Testis (tissue), 3 donors: Measurements from ENCODE around the gene ANKRD33B. TPM values are rescaled to one million over a fixed set of nuclear protein-coding genes. Genes with fewer than 3 reads are reported as not detected.

Source experiments
- DNase-seq: peaks from one replicate; pipeline ENCODE4 v3.0.0-alpha.2; 2019
- H3K27ac ChIP-seq, 2 donors: fragments of 200-600 bp; sonication (generic); one replicate each; pipeline ENCODE4 v1.5.1; 2019
- H3K27me3 ChIP-seq: fragments of 200-600 bp; sonication (generic); one replicate; pipeline ENCODE4 v1.5.1; 2019
- H3K36me3 ChIP-seq: fragments of 200-600 bp; sonication (generic); one replicate; pipeline ENCODE4 v1.5.1; 2017; ENCODE audit warnings: low read depth; ENCODE audit errors: missing control alignments
- H3K4me1 ChIP-seq: fragments of 200-600 bp; sonication (generic); one replicate; pipeline ENCODE4 v1.5.1; 2019
- H3K4me3 ChIP-seq, 2 donors: fragments of 200-600 bp; sonication (generic); one replicate each; pipeline ENCODE4 v1.5.1; 2017 to 2019
- H3K9me3 ChIP-seq: fragments of 200-600 bp; sonication (generic); one replicate; pipeline ENCODE4 v1.5.1; 2017
- CTCF ChIP-seq, 3 experiments: fragments of 450-650 bp in 2 of 3; fragments of 200-600 bp in 1 of 3; sonication (generic) in 1 of 3; IDR thresholded peaks; one replicate each; pipeline ENCODE4 v1.5.1; 2016 to 2019; ENCODE audit warnings: antibody characterized with exemption in 3 of 3, mild to moderate bottlenecking in 2 of 3, moderate library complexity in 1 of 3
- POLR2A ChIP-seq: fragments of 450-650 bp; IDR thresholded peaks from one replicate; pipeline ENCODE4 v1.6.1; 2017; ENCODE audit warnings: antibody characterized with exemption, mild to moderate bottlenecking, moderate library complexity
- WGBS, 2 donors: methylation state at CpG; one replicate each; pipeline ENCODE4 v1.1.5; 2018; 5-methylcytosine and 5-hydroxymethylcytosine counted together
- intact Hi-C: fragments of 100-400 bp; cut with DNase I; formaldehyde crosslinking; loops from one replicate; pipeline ENCODE4 v1.15.1; 2023; ENCODE audit warnings: low total_unique reads
- polyA plus RNA-seq: library from polyadenylated mRNA; stranded (reverse); fragments of 350-450 nt; fragmentation: Illumina TruSeq; extraction: RNeasy Lipid Tissue Mini Kit (QIAGEN cat#74804); gene quantifications from one replicate; pipeline ENCODE4 v1.2.3, GENCODE V29; 2014; ENCODE audit warnings: low read depth, low replicate concordance; ENCODE audit not compliant: insufficient read depth
- total RNA-seq, 2 donors: library from RNA; depleted of rRNA; stranded (reverse); fragments of >200 nt; gene quantifications; one replicate each; pipeline ENCODE4 v1.2.3, GENCODE V29; 2016

Gene ANKRD33B
- total and polyA plus RNA-seq, 3 donors from 2014 or later, result 3.7 to 5.8 (median 5.6) TPM

DNA sequence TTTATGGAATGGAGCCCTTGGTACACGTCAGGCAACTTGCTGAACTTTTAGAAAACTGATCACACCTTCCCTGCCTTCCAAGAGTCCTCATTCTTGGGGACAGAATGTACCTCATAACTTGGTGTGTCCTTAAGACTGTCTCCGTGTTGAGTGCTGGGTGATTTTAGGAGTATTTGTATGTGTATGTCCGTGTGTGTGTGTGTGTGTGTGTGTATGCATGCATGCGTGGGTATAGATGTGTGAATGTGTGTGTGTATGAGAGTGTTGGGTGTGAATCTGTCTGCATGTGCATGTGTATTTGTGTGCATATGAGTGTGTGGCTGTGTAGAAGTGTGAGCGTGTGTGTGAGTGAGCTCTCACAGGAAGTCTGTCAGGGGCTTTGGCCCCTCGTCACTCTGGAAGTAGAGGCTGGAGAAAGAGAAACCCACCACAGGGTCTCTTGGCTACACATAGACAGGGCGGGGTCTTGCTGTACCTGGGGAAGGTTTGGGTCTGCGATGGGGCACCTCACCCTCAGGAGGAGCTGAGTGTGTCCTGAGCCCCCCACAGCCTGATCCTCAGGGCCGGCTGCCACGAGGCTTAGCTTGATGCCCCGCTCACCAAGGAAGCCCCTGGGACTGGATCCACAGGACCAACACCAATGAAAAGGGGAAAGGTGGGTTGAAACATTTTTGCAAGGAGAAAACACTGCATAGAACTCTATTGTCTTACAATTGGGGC lies 33.1 kb upstream of the ANKRD33B start:
- Histone ChIP-seq H3K27me3 (no peaks in the 10 kb centered on the region), H3K27ac (no peak overlapping the region), H3K4me1 (no peaks in the 10 kb centered on the region), H3K4me3 (no peak overlapping the region), H3K36me3 (no peaks in the 10 kb centered on the region), H3K9me3 (no peaks in the 10 kb centered on the region)
- DNase-seq, result no peak
- TF ChIP-seq CTCF (IDR thresholded peaks at IDR 0.05), result no peak
- no peak for TF ChIP-seq POLR2A
- intact Hi-C loops, result no loop called here
- 84 to 91% methylated on average over 11 of the region's 11 CpGs for WGBS, 2 donors

GRCh38 chr5:10532421-10532820 lies 31.4 kb upstream of the ANKRD33B start:
- H3K36me3 ChIP-seq, result no peaks in the 10 kb centered on the region
- H3K9me3 ChIP-seq, result no peaks in the 10 kb centered on the region
- H3K4me1 ChIP-seq, result no peaks in the 10 kb centered on the region
- intact Hi-C loops, result no loop called here
- 80 to 89% methylated on average over 3 of the region's 3 CpGs for WGBS, 2 donors
- no peaks in the 10 kb centered on the region for H3K27me3 ChIP-seq
- DNase-seq, result no peak
- H3K27ac ChIP-seq, result no peak overlapping the region
- no peak for TF ChIP-seq CTCF (IDR thresholded peaks at IDR 0.05)
- TF ChIP-seq POLR2A, result no peak
- H3K4me3 ChIP-seq, result no peak overlapping the region

DNA sequence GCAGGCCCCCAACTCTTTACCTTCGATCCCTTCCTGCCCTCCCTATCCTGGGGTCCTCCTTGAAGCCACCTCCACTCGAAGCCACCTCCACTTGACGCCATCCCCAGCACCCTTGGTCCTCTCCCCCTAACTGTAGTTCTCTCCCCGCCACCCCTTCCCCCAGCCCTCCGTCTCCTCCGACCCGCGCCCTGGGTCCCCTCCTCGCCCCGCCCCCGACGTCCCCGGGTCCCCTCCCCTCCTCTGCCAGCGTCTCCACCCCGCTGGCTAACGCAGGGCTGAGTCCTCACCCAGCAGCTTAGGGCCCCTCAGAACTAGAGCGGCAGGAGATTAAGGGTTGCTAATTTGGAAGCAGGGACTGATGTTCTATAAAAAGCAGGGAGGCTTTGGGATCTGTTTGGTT lies 30.6 kb upstream of the ANKRD33B start:
- DNase-seq, result no peak
- Histone ChIP-seq H3K27ac (no peak overlapping the region), H3K4me1 (no peaks in the 10 kb centered on the region), H3K9me3 (no peaks in the 10 kb centered on the region), H3K27me3 (no peaks in the 10 kb centered on the region), H3K4me3 (no peak overlapping the region), H3K36me3 (no peaks in the 10 kb centered on the region)
- intact Hi-C loops, result no loop called here
- no peak for TF ChIP-seq CTCF (IDR thresholded peaks at IDR 0.05)
- no peak for TF ChIP-seq POLR2A
- 15 to 32% methylated on average over 13 to 17 of the region's 17 CpGs for WGBS, 2 donors

DNA sequence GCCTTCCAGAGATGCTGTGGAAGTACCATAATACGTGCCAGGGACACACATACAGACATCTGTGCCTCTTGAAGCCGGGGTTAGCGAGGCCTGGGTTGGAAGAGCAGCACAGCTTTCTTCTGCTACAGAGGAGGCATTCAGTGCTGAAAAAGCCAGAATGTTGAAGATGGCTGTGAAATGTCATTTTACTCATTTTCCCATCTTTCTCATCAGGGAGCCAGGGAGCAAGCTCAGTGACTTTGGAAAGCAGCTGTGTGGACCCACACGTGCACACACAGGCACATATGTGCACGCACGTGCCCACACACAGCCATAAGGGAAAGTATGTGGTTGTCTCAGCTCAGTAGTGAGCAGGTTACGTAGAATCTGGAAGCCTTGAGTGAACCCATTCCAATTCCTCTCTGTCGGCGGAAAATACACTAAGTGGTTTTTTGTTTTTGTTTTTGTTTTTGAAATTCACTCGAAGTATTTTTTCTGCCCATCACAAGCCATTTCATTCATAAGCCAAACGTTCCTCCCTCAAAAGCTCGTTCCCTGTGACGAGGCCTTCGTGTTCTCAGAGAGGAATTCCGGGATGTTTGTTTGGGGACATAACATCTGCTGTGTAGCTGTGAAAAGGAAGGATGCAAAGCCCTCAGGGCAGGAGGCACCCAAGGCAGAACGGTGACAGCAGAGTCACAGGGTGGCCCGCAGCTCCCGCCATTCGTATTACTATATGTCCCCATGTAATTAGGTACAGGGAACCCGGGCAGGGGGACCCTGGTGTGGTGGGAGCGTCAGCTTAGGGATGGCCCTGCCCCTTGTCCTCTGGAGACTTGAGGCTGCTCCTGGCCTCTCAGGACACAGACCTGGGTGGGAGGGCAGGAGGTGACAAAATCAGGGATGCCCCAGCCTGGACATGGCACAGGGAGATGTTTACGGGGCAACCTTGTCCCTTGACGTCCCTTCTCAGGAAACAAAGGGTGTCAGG lies 29.0 kb upstream of the ANKRD33B start:
- no peak for DNase-seq
- Histone ChIP-seq H3K27ac (no peak overlapping the region), H3K9me3 (no peaks in the 10 kb centered on the region), H3K4me1 (no peaks in the 10 kb centered on the region), H3K27me3 (no peaks in the 10 kb centered on the region), H3K4me3 (no peak overlapping the region), H3K36me3 (no peaks in the 10 kb centered on the region)
- whole genome bisulfite sequencing, 2 donors, result 65 to 72% methylated on average over 20 to 23 of the region's 23 CpGs
- intact Hi-C loops, result no loop called here
- TF ChIP-seq CTCF (IDR thresholded peaks at IDR 0.05) (no peak), POLR2A (no peak)
